T follicular helper cell (primary cell): ENCODE measurements around the gene PRKN.

ENCODE experiments used
- DNase-seq: peaks from one replicate; pipeline ENCODE4 v3.0.0-alpha.2; 2020; ENCODE audit warnings: low read depth

Gene PRKN

DNA sequence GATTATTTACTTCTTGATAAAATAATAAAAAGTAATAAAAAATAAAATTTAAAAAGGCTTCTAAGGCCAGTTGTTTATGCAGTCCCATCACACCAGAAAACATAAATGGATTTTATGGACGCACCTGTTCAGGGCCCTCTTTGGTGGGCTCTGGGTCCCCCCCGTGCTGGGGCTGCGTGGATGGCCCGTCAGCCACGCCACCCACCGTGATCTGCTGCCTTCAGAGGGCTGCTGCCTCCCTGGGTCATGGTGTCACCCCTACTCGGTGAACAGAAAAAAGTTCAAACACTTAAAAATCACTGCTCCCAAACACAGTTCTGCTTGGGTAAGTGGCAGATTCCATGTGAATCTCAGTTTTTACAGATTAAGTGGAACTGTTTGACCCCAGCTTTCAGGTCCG lies 1006.1 kb downstream of the PRKN start:
- no peak for DNase-seq

- DNase-seq: no peak
Measured at GRCh38 chr6:161716176-161716575, 1011.4 kb downstream of the PRKN start.

- no peak for DNase-seq
Measured at GRCh38 chr6:161711938-161712337, 1015.6 kb downstream of the PRKN start.

- no peak for DNase-seq
Measured at GRCh38 chr6:161711515-161711914, 1016.1 kb downstream of the PRKN start.

DNA sequence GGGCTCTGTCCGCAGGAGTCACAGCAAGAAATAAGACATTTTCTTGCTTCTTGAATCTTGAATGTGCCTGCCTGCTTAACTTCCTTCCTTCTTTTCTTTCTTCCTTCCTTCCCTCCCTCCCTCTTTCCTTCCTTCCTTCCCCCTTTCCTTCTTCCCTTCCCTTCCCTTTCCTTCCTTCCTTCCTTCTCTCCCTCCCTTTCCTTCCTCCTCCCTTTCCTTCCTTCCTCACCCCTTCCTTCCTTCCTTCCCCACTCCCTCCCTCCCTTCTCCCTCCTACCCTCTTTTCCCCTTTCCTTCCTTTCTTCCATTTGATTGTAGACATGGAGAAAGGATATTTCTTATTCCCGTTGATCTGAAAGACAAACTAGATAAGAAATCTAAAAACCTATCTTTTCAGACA lies 1016.9 kb downstream of the PRKN start:
- DNase-seq: no peak

- DNase-seq: no peak
Measured at GRCh38 chr6:161701056-161701455, 1026.5 kb downstream of the PRKN start.

DNA sequence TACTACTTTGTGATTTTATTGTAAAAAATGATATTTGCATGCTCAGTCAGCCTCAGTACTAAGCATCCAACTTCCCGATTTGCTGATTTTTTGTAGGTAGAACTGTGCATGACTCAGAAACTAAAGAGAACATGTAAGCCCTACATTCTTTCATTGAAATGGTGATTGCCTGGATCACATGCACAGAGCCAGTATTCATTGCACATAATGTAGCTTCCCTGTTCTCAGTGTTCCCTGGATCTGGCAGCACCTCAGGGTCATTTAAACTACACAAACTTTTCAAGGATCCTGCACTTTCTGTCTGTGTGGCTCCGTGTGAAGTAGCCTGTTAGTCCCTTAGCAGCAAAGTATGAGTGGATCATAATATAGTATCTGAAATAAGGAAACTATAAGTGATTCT lies 1030.8 kb downstream of the PRKN start:
- DNase-seq: no peak

DNA sequence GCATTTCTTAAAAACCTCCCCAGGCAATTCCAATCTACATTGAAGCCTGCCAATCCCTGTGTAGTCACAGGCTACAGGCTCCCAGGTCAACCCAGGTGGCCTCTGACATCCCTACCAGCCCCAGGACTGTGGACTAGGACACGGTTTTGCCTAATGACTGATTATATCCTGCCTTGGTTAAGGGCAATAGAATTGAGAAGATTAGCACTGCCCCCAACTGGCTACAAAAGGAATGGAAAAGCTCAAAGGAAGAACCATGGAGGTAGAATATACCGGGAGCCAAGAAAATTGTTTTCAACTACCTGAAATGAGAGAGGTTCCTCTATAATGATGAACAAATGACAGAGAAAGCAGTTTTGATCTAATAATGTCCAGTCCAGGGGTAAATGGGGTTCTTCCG lies 1032.6 kb downstream of the PRKN start:
- DNase-seq: no peak

DNA sequence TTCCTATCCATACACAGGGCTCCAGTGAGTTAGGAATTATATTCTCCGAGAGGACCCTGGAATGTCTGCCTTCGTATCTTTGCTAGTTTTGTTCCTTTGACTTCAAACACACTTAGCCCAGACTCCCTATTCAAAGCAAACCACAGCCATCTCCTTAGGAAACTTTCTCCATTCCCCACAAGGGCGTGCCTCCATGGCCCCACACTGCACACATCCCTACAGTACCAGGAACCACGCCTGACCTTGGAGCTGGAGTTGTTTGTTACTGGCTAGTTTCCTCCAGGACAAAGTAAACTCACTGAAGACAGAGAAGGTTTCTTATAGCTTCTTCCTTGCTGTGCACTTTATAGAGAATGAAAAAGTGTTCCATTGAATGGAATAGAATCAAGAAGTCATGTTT lies 1040.9 kb downstream of the PRKN start:
- DNase-seq: no peak

GRCh38 chr6:161684731-161685475 lies 1042.7 kb downstream of the PRKN start:
- DNase-seq: no peak

DNA sequence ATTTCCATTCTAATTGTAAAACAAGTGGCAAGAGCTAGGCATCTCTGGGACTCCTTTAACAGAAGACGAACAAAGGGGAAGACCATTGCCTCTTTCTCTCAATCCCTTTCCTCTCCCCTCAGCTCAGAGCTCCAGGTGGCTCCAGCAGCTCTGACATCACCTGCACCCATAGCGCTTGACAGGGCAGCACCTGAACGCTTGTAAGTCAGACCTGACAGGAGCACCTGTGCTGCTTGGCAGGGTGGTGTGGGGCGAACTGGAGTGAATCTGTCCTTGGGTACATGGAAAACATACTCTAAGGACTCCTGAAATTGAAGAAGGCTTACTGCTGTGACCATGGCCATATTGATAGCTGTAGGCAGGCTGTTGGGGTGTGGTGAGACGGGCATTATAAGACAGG lies 1044.2 kb downstream of the PRKN start:
- no peak for DNase-seq

DNA sequence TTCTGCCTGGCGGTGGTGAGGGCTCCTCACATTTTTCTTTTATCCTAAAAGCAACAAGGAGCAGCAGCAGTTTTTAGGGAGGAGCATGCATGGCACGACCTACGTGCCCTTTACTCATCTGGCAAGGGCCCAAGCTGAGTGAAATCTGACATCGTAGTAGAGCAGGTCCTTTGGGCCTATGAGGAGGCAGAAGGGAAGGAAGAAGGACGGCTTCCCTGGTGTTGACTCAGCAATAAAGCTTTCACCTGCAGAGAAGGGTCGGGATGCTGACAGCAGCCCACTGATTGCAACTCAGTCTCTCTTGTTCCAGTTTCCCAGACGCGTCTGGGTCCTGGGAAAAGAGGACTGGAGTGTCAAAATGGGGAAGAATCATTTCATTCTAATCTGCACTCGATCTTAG lies 1044.6 kb downstream of the PRKN start:
- no peak for DNase-seq

GRCh38 chr6:161679980-161680538 lies 1047.5 kb downstream of the PRKN start:
- no peak for DNase-seq

GRCh38 chr6:161677188-161677587 lies 1050.4 kb downstream of the PRKN start:
- DNase-seq: no peak

GRCh38 chr6:161676586-161676985 lies 1051.0 kb downstream of the PRKN start:
- no peak for DNase-seq

DNA sequence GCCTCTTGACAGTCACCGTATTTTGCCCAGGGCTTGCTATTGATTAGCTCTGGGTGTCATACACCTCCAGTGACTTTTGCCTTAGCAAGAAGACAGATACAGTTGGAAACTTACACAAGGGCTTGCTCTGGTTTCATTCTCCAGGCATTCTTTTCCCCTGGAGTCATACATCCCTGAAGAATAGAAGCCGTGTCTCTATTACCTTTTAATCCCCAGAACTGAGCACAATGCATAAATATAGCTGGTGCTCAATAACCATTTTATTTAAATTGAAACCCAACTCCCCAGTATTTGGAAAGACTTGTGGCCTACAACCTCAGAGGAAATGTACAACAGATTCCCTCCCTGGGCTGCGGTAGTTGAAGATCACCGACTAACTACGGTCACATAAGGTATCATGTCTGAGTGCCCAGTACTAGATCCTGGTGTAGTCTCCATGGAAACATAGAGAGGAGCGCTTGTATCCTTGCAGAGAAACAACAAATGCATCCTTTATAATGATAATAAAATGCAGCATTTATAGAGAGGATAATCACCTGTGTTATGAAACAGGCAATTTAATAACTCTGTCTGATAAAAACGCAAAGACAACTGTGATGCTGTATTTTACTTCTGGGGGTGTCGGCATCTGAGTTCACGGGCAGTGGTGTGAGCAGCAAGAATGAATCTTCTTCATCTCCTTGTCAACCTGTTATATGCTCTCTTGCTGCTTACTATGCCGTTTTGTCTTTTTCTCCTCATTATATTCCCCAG lies 1052.5 kb downstream of the PRKN start:
- DNase-seq: no peak

- DNase-seq: no peak
Measured at GRCh38 chr6:161673026-161673425, 1054.5 kb downstream of the PRKN start.

DNA sequence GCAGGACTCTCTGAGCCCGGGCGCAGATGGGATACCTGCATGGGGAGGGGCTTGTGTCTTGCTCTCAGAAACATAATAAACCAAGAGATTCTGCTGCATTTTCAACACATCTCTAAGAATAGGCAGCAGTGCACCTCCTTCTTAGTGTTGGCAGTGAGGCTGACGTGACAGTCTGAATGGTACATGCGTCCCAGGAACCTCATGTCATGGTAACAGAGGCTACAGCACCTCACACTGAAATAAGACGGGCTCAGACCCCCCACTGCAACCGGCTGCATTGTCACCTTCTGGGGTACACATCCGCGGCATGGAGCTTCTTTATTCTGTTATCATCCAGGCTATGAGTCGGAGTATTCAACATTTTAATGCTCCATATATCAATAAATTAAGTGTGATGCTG lies 1056.4 kb downstream of the PRKN start:
- DNase-seq: no peak

DNA sequence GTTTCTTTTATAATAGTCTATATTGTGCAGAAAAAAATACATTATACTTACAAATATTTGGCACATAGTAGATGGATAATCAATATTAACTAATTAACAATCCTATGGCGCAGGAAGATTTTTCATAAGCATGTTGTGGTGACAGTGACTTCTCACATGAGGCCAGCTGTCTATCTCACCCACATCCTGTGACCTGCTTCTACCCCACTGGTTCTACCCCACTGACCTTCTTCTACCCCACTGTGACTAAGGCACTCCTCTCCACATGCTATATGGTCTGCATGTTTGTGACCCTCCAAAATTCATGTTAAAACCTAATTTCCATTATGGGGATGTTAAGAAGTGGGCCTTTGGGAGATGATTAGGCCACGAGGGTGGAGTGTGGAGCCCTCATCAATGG lies 1058.9 kb downstream of the PRKN start:
- DNase-seq: no peak

- DNase-seq: no peak
Measured at GRCh38 chr6:161667957-161668356, 1059.6 kb downstream of the PRKN start.

DNA sequence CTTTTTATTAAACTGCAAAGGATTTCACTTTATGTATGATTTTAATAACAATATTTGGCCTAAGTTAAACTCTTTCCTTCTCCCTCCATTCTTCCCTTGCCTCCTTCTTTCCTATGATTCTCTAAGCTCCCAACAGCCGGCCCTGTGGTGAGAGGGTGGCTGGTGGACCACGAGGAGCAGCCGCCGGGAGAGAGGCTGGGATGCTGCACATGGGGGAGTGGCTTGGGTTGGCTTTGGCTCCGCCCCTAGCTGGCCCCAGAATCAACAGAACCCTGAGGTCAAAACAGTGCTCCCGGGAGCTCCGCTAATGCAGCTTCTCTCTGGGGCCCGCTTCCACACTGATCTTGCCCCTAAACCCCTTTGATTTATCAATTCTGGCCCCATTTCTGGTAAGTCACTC lies 1063.9 kb downstream of the PRKN start:
- DNase-seq: no peak

GRCh38 chr6:161660666-161661571 lies 1066.6 kb downstream of the PRKN start:
- no peak for DNase-seq
